T-cell (primary cell): ENCODE measurements around the gene PPP1R37. TPM values are rescaled to one million over a fixed set of nuclear protein-coding genes. Genes with fewer than 3 reads are reported as not detected.

ENCODE experiments used
- ATAC-seq, 4 experiments: fragments of 200-7000 bp in 3 of 4; fragments of 150-1000 bp in 1 of 4; cut with Tn5 transposase; replicated peaks in 1 of 4; 1 replicate in 3 of 4; 2 replicates in 1 of 4; pipeline ENCODE4 v1.10.0; 2021; ENCODE audit warnings: moderate library complexity in 3 of 4, mild to moderate bottlenecking in 2 of 4, moderate number of reproducible peaks in 1 of 4
- CTCF ChIA-PET, 2 donors: fragments of 300-600 bp; sonication (Branson Sonifier 250); formaldehyde crosslinking; loops; one replicate each; lab custom pipeline; 2022; ENCODE audit warnings: antibody characterized with exemption in 2 of 2; lab: Charles Lee
- POLR2A ChIA-PET, 2 donors: fragments of 300-600 bp; sonication (Branson Sonifier 250); formaldehyde crosslinking; loops; one replicate each; lab custom pipeline; 2022; ENCODE audit warnings: antibody characterized with exemption in 2 of 2; lab: Charles Lee
- DNase-seq, 35 experiments: peaks; one replicate each; pipeline versions ENCODE4 v3.0.0 to v3.0.0-alpha.2; 2013 to 2023
- H3K27ac ChIP-seq: one replicate; pipeline ENCODE4 v1.5.1; 2013; ENCODE audit warnings: low read length
- H3K27me3 ChIP-seq, 2 experiments: replicated peaks in 1 of 2; 1 replicate in 1 of 2; 2 replicates in 1 of 2; pipeline versions ENCODE4 v1.6.1 to v1.7.0; 2013; ENCODE audit warnings: low read length in 1 of 2, mixed read lengths in 1 of 2; ENCODE audit not compliant: control insufficient read depth in 2 of 2, insufficient read depth in 2 of 2; ENCODE audit errors: extremely low read depth in 1 of 2
- H3K36me3 ChIP-seq, 2 donors: 1 replicate in 1 of 2; 2 replicates in 1 of 2; pipeline versions ENCODE4 v1.6.1 to v1.7.0; 2013; ENCODE audit warnings: low read length in 1 of 2; ENCODE audit not compliant: control insufficient read depth in 2 of 2, insufficient read depth in 1 of 2; ENCODE audit errors: extremely low read depth in 1 of 2
- H3K4me1 ChIP-seq, 2 experiments: 1 replicate in 1 of 2; 2 replicates in 1 of 2; pipeline versions ENCODE4 v1.6.1 to v1.7.0; 2013; ENCODE audit warnings: low read length in 2 of 2, mixed read lengths in 1 of 2; ENCODE audit not compliant: insufficient read depth in 2 of 2, control insufficient read depth in 1 of 2; ENCODE audit errors: extremely low read depth in 1 of 2
- H3K4me3 ChIP-seq, 2 donors: 1 replicate in 1 of 2; 2 replicates in 1 of 2; pipeline versions ENCODE4 v1.5.1 to v1.7.0; 2013; ENCODE audit warnings: mild to moderate bottlenecking in 2 of 2, low read length in 1 of 2, moderate library complexity in 1 of 2; ENCODE audit not compliant: control insufficient read depth in 1 of 2; ENCODE audit errors: extremely low read depth in 1 of 2
- H3K9me3 ChIP-seq: 2 replicates; pipeline ENCODE4 v1.7.0; 2013
- H3K27ac Mint-ChIP-seq, 2 donors: one replicate each; pipeline ENCODE4 v1.8.0; 2020 to 2021; ENCODE audit warnings: mild to moderate bottlenecking in 2 of 2, mixed read lengths in 2 of 2
- H3K27me3 Mint-ChIP-seq, 2 donors: one replicate each; pipeline ENCODE4 v1.8.0; 2021 to 2022; ENCODE audit warnings: mixed read lengths in 2 of 2
- H3K36me3 Mint-ChIP-seq: one replicate; pipeline ENCODE4 v1.8.0; 2021; ENCODE audit warnings: mixed read lengths
- H3K4me1 Mint-ChIP-seq, 3 donors: one replicate each; pipeline ENCODE4 v1.8.0; 2020 to 2022; ENCODE audit warnings: mixed read lengths in 3 of 3, mild to moderate bottlenecking in 1 of 3
- H3K4me3 Mint-ChIP-seq, 3 donors: one replicate each; pipeline ENCODE4 v1.8.0; 2020 to 2022; ENCODE audit warnings: mild to moderate bottlenecking in 3 of 3, mixed read lengths in 3 of 3, moderate library complexity in 3 of 3
- H3K9me3 Mint-ChIP-seq, 3 donors: one replicate each; pipeline ENCODE4 v1.8.0; 2020 to 2022; ENCODE audit warnings: mixed read lengths in 3 of 3
- WGBS: methylation state at CpG from one replicate; pipeline ENCODE4 v1.1.5; 2013; ENCODE audit warnings: missing lambda C conversion rate; ENCODE audit not compliant: insufficient coverage; 5-methylcytosine and 5-hydroxymethylcytosine counted together
- total RNA-seq, 35 experiments: library from RNA in 6 of 35; stranded (reverse) in 6 of 35; fragments of 120-200 nt in 1 of 35; gene quantifications; one replicate each; pipeline versions ENCODE4 v1.2.1 to v1.2.4 and lab custom pipeline; 2013 to 2026

PPP1R37 gene
- total RNA-seq, 5 donors from 2014 or later (not counting 1 experiment from before 2014, with no cell fraction given), result 17.2 to 35.2 (median 30.4) TPM

GRCh38 chr19:45128806-45129205, 35.8 kb downstream of the PPP1R37 start:
- peaks cover 0 to 4% of the 10 kb centered on the region in 2 donors for H3K36me3 ChIP-seq
- DNase-seq, result no peak
- ChIA-PET POLR2A (no interaction called here), CTCF (no interaction called here)
- H3K4me3 ChIP-seq, result no peak overlapping the region
- 92% methylated on average over 4 of the region's 5 CpGs for WGBS
- Mint-ChIP-seq H3K4me1 (peaks cover 12 to 17% (median 14%) of the 10 kb centered on the region in 3 donors), H3K9me3 (no peaks in the 10 kb centered on the region), H3K27ac (no peak overlapping the region), H3K27me3 (no peaks in the 10 kb centered on the region), H3K4me3 (no peak overlapping the region), H3K36me3 (no peaks in the 10 kb centered on the region)
- H3K27ac ChIP-seq, result no peak overlapping the region
- H3K4me1 ChIP-seq, result peaks cover 0 to 13% of the 10 kb centered on the region in 2 experiments
- no peak for ATAC-seq
- no peaks in the 10 kb centered on the region for H3K27me3 ChIP-seq
- H3K9me3 ChIP-seq, result no peaks in the 10 kb centered on the region

- POLR2A ChIA-PET, result no interaction called here
- Histone ChIP-seq H3K9me3 (no peaks in the 10 kb centered on the region), H3K27me3 (no peaks in the 10 kb centered on the region), H3K27ac (no peak overlapping the region), H3K4me1 (peaks cover 0 to 13% of the 10 kb centered on the region in 2 experiments), H3K36me3 (peaks cover 3 to 5% of the 10 kb centered on the region in 2 donors), H3K4me3 (no peak overlapping the region)
- no peaks in the 10 kb centered on the region for H3K27me3 Mint-ChIP-seq
- H3K9me3 Mint-ChIP-seq, result no peaks in the 10 kb centered on the region
- DNase-seq (no peak), ATAC-seq (no peak)
- CTCF ChIA-PET, result no interaction called here
- no peak overlapping the region for H3K4me3 Mint-ChIP-seq
- WGBS, result 96% methylated on average over 13 of the region's 13 CpGs
- H3K4me1 Mint-ChIP-seq, result peaks cover 14 to 17% (median 14%) of the 10 kb centered on the region in 3 donors
- no peak overlapping the region for H3K27ac Mint-ChIP-seq
- no peaks in the 10 kb centered on the region for H3K36me3 Mint-ChIP-seq
Observed at GRCh38 chr19:45130236-45130635, 37.3 kb downstream of the PPP1R37 start.

DNA sequence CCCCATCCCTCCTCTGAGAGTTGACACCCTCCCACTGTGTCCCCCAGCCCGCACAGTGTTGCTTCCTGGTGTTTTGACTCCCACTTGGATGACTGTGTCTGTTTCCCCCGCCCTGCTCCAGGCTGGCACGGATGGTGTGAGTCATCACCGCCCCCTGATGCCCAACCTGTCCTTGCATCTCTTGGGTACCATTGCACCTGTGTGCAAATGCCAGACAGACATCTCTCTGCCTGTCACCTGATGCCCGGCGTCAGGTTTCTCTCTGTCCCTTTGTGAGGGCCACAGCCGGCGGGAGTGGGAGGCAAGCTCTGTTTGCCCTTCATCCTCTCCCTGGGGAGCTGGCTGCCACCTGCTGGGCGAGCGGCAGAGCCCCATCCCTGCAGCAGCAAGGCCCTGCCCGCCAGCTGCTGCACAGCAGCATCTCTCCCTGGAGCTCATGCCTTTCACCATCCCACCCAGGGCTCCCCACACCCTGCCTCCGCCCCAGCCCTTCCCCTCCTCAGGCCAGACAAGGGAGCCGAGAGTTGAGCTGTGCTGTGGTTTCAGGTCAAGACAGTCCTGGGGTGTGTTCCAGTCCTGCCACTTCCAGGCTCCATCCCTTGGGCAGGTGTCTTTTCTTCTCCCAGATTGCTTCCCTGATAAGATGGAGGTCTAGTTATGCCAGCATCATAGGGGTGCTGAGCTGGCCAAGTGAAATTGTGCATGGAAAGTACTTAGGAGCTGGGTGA, 38.1 kb downstream of the PPP1R37 start:
- Histone ChIP-seq H3K9me3 (no peaks in the 10 kb centered on the region), H3K4me3 (no peak overlapping the region), H3K27me3 (no peaks in the 10 kb centered on the region), H3K4me1 (peaks cover 0 to 6% of the 10 kb centered on the region in 2 experiments), H3K27ac (no peak overlapping the region), H3K36me3 (peaks cover 3 to 5% of the 10 kb centered on the region in 2 donors)
- Mint-ChIP-seq H3K9me3 (no peaks in the 10 kb centered on the region), H3K27ac (no peak overlapping the region), H3K27me3 (no peaks in the 10 kb centered on the region), H3K4me1 (peaks cover 7 to 13% (median 9%) of the 10 kb centered on the region in 3 donors), H3K36me3 (no peaks in the 10 kb centered on the region), H3K4me3 (no peak overlapping the region)
- ATAC-seq (no peak), DNase-seq (no peak)
- CTCF ChIA-PET, result no interaction called here
- POLR2A ChIA-PET, result no interaction called here
- 81% methylated on average over 8 of the region's 13 CpGs for WGBS

- Histone ChIP-seq H3K36me3 (peaks cover 5% of the 10 kb centered on the region in 2 donors), H3K4me1 (peaks cover 0 to 6% of the 10 kb centered on the region in 2 experiments), H3K9me3 (no peaks in the 10 kb centered on the region), H3K27me3 (no peaks in the 10 kb centered on the region), H3K4me3 (no peak overlapping the region), H3K27ac (no peak overlapping the region)
- ATAC-seq (no peak), DNase-seq (no peak)
- H3K9me3 Mint-ChIP-seq, result no peaks in the 10 kb centered on the region
- ChIA-PET POLR2A (no interaction called here), CTCF (no interaction called here)
- H3K27me3 Mint-ChIP-seq, result no peaks in the 10 kb centered on the region
- 88% methylated on average over 1 of the region's 8 CpGs for WGBS
- no peaks in the 10 kb centered on the region for H3K36me3 Mint-ChIP-seq
- H3K4me1 Mint-ChIP-seq, result peaks cover 6 to 14% (median 12%) of the 10 kb centered on the region in 3 donors
- no peak overlapping the region for H3K4me3 Mint-ChIP-seq
- no peak overlapping the region for H3K27ac Mint-ChIP-seq
Observed at GRCh38 chr19:45133661-45134060, 40.7 kb downstream of the PPP1R37 start.

DNA sequence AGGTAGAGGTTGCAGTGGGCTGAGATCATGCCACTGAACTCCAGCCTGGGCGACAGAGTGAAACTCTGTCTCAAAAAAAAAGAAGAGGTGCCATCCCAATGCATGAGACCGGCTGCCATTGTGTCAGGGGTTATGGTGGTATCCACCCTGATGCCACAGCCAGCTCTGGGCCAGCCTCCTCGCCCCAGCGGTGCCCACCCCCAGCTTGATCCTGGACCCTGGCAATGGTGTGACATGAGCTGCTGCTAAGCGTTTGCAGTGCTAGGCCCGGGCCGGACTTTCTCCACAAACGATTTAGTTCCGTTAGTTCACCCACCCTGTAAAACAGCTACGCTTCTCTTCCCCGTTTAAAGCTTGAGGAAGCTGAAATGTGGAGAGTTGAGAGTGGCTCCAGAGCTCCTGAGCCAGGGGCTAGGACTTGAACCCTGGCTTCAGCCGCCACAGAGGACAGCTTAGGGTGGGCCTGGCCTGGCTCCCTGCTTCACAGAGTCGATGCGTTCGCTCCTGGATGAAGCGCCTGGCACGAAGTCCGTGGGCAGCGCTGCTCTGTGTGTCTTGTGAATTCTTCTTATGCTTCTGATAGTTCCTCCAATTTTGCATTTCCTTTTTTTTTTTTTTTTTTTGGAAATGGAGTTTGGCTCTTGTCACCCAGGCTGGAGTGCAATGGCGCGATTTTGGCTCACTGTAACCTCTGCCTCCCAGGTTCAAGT, 42.4 kb downstream of the PPP1R37 start:
- no peaks in the 10 kb centered on the region for H3K9me3 Mint-ChIP-seq
- H3K4me1 ChIP-seq, result peaks cover 0 to 6% of the 10 kb centered on the region in 2 experiments
- H3K4me3 Mint-ChIP-seq, result no peak overlapping the region
- peaks cover 6 to 14% (median 12%) of the 10 kb centered on the region in 3 donors for H3K4me1 Mint-ChIP-seq
- DNase-seq, result no peak
- WGBS, result 95% methylated on average over 8 of the region's 21 CpGs
- no peak for ATAC-seq
- ChIA-PET POLR2A (no interaction called here), CTCF (no interaction called here)
- no peaks in the 10 kb centered on the region for H3K27me3 Mint-ChIP-seq
- no peak overlapping the region for H3K27ac Mint-ChIP-seq
- no peaks in the 10 kb centered on the region for H3K27me3 ChIP-seq
- no peak overlapping the region for H3K27ac ChIP-seq
- H3K36me3 Mint-ChIP-seq, result no peaks in the 10 kb centered on the region
- H3K4me3 ChIP-seq, result no peak overlapping the region
- no peaks in the 10 kb centered on the region for H3K9me3 ChIP-seq
- H3K36me3 ChIP-seq, result peaks cover 5% of the 10 kb centered on the region in 2 donors

DNA sequence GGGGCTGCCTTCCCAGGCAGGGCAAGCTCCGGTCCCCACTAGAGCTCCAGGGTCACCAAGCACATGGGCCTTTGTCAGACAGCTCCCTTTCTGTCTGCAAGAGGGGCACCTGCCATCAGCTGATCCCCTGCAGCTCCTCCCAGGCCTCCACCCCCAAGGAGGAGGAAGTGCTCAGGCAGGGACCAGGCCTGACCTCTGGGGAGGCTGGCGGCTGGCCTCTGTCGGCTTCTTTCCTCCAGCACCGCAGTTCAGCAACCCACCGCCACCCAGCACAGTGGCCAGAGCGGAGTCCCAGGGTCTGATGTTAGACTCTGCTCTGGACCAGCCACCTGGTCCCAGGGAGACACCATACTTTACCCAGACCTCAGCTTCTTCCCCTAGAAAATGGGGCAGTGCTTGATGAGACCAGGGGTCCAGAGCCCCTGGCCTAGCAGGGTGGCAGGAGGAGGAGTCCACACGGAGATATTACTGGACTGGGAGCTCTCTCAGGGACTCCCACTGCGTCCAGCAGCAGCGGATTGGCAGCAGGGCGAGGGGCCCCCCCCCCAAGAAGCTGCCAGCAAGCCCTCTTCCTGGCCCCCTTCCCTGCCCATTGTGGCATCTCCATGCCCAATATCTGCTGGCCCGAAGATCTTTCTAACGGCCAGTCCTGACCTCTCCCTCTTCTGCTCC, 43.7 kb downstream of the PPP1R37 start:
- CTCF ChIA-PET, result interaction anchor here in 1 of 2 donors (0.7 kb wide), 1 partner anchor 546 kb away, joined by 3 read pairs; no protein-coding TSS in a partner anchor
- Mint-ChIP-seq H3K4me1 (peaks cover 6 to 14% (median 12%) of the 10 kb centered on the region in 3 donors), H3K4me3 (no peak overlapping the region), H3K27ac (no peak overlapping the region), H3K27me3 (no peaks in the 10 kb centered on the region), H3K9me3 (no peaks in the 10 kb centered on the region), H3K36me3 (peaks cover 3% of the 10 kb centered on the region)
- Histone ChIP-seq H3K4me3 (no peak overlapping the region), H3K36me3 (peaks cover 11 to 16% of the 10 kb centered on the region in 2 donors), H3K27ac (no peak overlapping the region), H3K9me3 (no peaks in the 10 kb centered on the region), H3K4me1 (peaks cover 0 to 6% of the 10 kb centered on the region in 2 experiments), H3K27me3 (no peaks in the 10 kb centered on the region)
- no peak for DNase-seq
- no peak for ATAC-seq
- POLR2A ChIA-PET, result interaction anchor here in 1 of 2 donors (0.5 kb wide), 1 partner anchor 64 kb away, joined by 9 read pairs; no protein-coding TSS in a partner anchor
- 98% methylated on average over 10 of the region's 12 CpGs for WGBS
